ENCODE results near the gene BSPH1. TPM values are rescaled to one million over a fixed set of nuclear protein-coding genes. Genes with fewer than 3 reads are reported as not detected.

BSPH1 gene
- total and polyA plus RNA-seq, 10 of the 15 experiments (the other 5 are each of a cell fraction or from before 2014, with no cell fraction given) = not detected

DNA sequence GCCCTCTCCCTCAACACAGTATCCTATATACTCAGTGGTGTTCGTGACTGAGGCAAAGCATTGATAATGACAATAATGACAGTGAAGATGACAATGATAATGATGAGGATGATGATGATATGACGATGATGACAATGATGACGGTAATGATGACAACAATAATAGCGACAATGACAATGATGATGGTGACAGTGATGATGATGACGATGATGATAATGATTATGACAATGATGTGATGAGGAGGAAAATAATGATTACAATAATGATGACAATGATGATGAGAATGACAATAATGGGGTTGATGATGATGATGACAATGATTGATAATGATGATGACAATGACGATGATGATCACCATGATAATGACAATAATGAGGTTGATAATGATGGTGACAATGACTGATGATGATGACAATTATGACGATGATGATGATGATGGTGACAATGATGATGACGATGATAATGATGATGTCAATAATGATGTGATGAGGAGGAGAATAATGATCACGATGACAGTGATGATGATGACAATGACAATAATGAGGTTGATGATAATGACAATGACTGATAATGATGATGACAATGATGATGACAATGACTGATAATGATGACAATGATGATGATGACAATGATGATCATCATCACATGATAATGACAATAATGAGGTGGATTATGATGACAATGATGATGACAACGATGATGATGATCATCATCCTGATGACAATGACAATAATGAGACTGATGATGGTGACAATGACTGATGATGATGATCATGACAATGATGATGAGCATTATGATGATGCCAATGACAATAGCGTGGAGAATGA, 19.2 kb upstream of the BSPH1 start:
- Histone ChIP-seq H3K27me3 (replicated peaks in 1 of 2; ENCODE audit: control insufficient read depth in 2 of 2, insufficient read depth in 2 of 2, low read length in 1 of 2) (no peaks in the 10 kb centered on the region), H4K20me1 (ENCODE audit: control insufficient read depth, insufficient read depth) (no peaks in the 10 kb centered on the region), H3K4me1 (ENCODE audit: control insufficient read depth, insufficient read depth, low read length) (no peaks in the 10 kb centered on the region), H3K4me3 (no peak overlapping the region), H3K9ac (ENCODE audit: control insufficient read depth, insufficient read depth, low read length) (no peak overlapping the region), H3K79me2 (ENCODE audit: control insufficient read depth, insufficient read depth, low read length) (no peaks in the 10 kb centered on the region), H2AFZ (ENCODE audit: control insufficient read depth, low read depth, low read length) (no peak overlapping the region), H3K9me3 (replicated peaks; ENCODE audit: control insufficient read depth, insufficient read depth, low read length) (no peaks in the 10 kb centered on the region), H3K27ac (ENCODE audit: control insufficient read depth, insufficient read depth) (no peak overlapping the region), H3K4me2 (ENCODE audit: control insufficient read depth, insufficient read depth) (no peak overlapping the region), H3K36me3 (ENCODE audit: control insufficient read depth in 2 of 2, insufficient read depth in 2 of 2, low read length in 1 of 2) (no peaks in the 10 kb centered on the region)
- ATAC-seq = no peak
- ChIA-PET RAD21 (ENCODE audit: unreplicated experiment) (no interaction called here), CTCF (no interaction called here), POLR2A (no interaction called here), SMC1A (ENCODE audit: uncharacterized antibody, unreplicated experiment) (no interaction called here)
- DNase-seq (ENCODE audit: low read depth, low spot score) = no peak
- BruUV-seq (replicated peaks) = no TSS peak
- 52% methylated on average over 11 of the region's 11 CpGs for WGBS (ENCODE audit: insufficient coverage, insufficient replicate concordance, low lambda C conversion rate, missing lambda C conversion rate)
- TF ChIP-seq MYC (IDR thresholded peaks at IDR 0.05; ENCODE audit: insufficient read depth, insufficient read length, insufficient replicate concordance, low read length, severe bottlenecking) (no peak), POU2F2 (IDR thresholded peaks at IDR 0.05; ENCODE audit: borderline replicate concordance, low read depth, low read length) (no peak), NFYB (IDR thresholded peaks at IDR 0.05; ENCODE audit: insufficient read depth, low read depth, low read length) (no peak), EED (IDR thresholded peaks at IDR 0.05; ENCODE audit: low read depth) (no peak)
- no peak for FAIRE-seq
- in situ Hi-C loops (cut with MboI) (no loop called here), intact Hi-C loops (cut with micrococcal nuclease; ENCODE audit: unreplicated experiment) (no loop called here)

DNA sequence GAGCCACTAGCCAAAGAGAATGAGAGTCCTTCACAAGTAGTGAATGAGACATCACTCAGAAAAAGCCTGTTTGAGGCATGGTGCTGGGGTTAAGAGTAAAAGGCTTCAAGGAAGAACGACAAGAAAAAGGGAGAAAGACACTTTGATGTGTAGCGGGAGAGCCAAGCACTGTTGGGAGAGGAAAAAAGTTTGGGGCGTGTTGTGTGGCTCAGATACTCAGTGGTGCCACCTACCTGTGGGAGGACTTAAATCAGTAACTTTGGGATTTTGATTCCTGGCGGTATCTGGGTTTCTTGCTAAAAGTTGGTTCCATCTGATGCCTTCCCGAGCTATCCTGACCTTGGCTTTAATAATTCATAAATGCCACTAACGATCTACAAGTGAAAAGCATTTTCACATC, 14.8 kb upstream of the BSPH1 start:
- intact Hi-C loops (cut with micrococcal nuclease; ENCODE audit: unreplicated experiment) = no loop called here
- Histone ChIP-seq H3K36me3 (ENCODE audit: control insufficient read depth in 2 of 2, insufficient read depth in 2 of 2, low read length in 1 of 2) (no peaks in the 10 kb centered on the region), H4K20me1 (ENCODE audit: control insufficient read depth, insufficient read depth) (no peaks in the 10 kb centered on the region), H3K9me3 (replicated peaks; ENCODE audit: control insufficient read depth, insufficient read depth, low read length) (no peaks in the 10 kb centered on the region), H3K4me3 (no peak overlapping the region), H3K4me1 (ENCODE audit: control insufficient read depth, insufficient read depth, low read length) (no peaks in the 10 kb centered on the region), H3K4me2 (ENCODE audit: control insufficient read depth, insufficient read depth) (no peak overlapping the region), H3K27ac (ENCODE audit: control insufficient read depth, insufficient read depth) (no peak overlapping the region), H3K27me3 (replicated peaks in 1 of 2; ENCODE audit: control insufficient read depth in 2 of 2, insufficient read depth in 2 of 2, low read length in 1 of 2) (no peaks in the 10 kb centered on the region), H3K9ac (ENCODE audit: control insufficient read depth, insufficient read depth, low read length) (no peak overlapping the region), H2AFZ (ENCODE audit: control insufficient read depth, low read depth, low read length) (no peak overlapping the region), H3K79me2 (ENCODE audit: control insufficient read depth, insufficient read depth, low read length) (no peaks in the 10 kb centered on the region)
- RAD21 ChIA-PET (ENCODE audit: unreplicated experiment) = no interaction called here
- TF ChIP-seq, protein P1, sequence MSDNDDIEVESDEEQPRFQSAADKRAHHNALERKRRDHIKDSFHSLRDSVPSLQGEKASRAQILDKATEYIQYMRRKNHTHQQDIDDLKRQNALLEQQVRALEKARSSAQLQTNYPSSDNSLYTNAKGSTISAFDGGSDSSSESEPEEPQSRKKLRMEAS (IDR thresholded peaks at IDR 0.05; ENCODE audit: low read depth, low read length) = no peak
- TF ChIP-seq RCOR1 (conservative IDR thresholded peaks at IDR 0.05; ENCODE audit: low read depth, low read length) (no peak), JUNB (IDR thresholded peaks at IDR 0.05) (no peak), KLF5 (IDR thresholded peaks at IDR 0.05; ENCODE audit: partially characterized antibody) (no peak), ZZZ3 (IDR thresholded peaks at IDR 0.05; ENCODE audit: control insufficient read depth, insufficient read length, low read depth) (no peak)
- TF ChIP-seq, protein P2, sequence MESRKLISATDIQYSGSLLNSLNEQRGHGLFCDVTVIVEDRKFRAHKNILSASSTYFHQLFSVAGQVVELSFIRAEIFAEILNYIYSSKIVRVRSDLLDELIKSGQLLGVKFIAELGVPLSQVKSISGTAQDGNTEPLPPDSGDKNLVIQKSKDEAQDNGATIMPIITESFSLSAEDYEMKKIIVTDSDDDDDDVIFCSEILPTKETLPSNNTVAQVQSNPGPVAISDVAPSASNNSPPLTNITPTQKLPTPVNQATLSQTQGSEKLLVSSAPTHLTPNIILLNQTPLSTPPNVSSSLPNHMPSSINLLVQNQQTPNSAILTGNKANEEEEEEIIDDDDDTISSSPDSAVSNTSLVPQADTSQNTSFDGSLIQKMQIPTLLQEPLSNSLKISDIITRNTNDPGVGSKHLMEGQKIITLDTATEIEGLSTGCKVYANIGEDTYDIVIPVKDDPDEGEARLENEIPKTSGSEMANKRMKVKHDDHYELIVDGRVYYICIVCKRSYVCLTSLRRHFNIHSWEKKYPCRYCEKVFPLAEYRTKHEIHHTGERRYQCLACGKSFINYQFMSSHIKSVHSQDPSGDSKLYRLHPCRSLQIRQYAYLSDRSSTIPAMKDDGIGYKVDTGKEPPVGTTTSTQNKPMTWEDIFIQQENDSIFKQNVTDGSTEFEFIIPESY (IDR thresholded peaks at IDR 0.05) = peak; percentile 29; the same call in 1 of the 2 replicates
- TF ChIP-seq, protein P3, sequence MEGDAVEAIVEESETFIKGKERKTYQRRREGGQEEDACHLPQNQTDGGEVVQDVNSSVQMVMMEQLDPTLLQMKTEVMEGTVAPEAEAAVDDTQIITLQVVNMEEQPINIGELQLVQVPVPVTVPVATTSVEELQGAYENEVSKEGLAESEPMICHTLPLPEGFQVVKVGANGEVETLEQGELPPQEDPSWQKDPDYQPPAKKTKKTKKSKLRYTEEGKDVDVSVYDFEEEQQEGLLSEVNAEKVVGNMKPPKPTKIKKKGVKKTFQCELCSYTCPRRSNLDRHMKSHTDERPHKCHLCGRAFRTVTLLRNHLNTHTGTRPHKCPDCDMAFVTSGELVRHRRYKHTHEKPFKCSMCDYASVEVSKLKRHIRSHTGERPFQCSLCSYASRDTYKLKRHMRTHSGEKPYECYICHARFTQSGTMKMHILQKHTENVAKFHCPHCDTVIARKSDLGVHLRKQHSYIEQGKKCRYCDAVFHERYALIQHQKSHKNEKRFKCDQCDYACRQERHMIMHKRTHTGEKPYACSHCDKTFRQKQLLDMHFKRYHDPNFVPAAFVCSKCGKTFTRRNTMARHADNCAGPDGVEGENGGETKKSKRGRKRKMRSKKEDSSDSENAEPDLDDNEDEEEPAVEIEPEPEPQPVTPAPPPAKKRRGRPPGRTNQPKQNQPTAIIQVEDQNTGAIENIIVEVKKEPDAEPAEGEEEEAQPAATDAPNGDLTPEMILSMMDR (IDR thresholded peaks at IDR 0.05 in 2 of 3, conservative IDR thresholded peaks at IDR 0.05 in 1 of 3; ENCODE audit: control insufficient read depth in 2 of 3, extremely low read depth in 1 of 3, insufficient read depth in 1 of 3, low read depth in 3 of 3, low read length in 3 of 3) = peak in 1 of 3 experiments; percentile 13; a peak in 1 of 6 replicates
- 50% methylated on average over 6 of the region's 6 CpGs for WGBS (ENCODE audit: insufficient coverage, insufficient replicate concordance, low lambda C conversion rate, missing lambda C conversion rate)
- ATAC-seq (no peak), FAIRE-seq (no peak), DNase-seq (ENCODE audit: low read depth, low spot score) (no peak)
- CTCF ChIA-PET = interaction anchor here (0.8 kb wide), 1 partner anchor 11 kb away, joined by 3 read pairs; no protein-coding TSS in a partner anchor
- in situ Hi-C loops (cut with MboI) = no loop called here
- SMC1A ChIA-PET (ENCODE audit: uncharacterized antibody, unreplicated experiment) = interaction anchor here (0.6 kb wide), 1 partner anchor 27 kb away, joined by 3 read pairs; no protein-coding TSS in a partner anchor
- POLR2A ChIA-PET = no interaction called here
- BruUV-seq (replicated peaks) = no TSS peak
